HG02763 (cell line): ENCODE results near the gene SOCS7.

ENCODE experiments used
- ATAC-seq: cut with Tn5 transposase; IDR thresholded peaks from one replicate; pipeline ENCODE4 v1.9.1; 2021; ENCODE audit warnings: mild to moderate bottlenecking, moderate library complexity; ENCODE audit not compliant: unreplicated experiment

SOCS7 gene, protein sequence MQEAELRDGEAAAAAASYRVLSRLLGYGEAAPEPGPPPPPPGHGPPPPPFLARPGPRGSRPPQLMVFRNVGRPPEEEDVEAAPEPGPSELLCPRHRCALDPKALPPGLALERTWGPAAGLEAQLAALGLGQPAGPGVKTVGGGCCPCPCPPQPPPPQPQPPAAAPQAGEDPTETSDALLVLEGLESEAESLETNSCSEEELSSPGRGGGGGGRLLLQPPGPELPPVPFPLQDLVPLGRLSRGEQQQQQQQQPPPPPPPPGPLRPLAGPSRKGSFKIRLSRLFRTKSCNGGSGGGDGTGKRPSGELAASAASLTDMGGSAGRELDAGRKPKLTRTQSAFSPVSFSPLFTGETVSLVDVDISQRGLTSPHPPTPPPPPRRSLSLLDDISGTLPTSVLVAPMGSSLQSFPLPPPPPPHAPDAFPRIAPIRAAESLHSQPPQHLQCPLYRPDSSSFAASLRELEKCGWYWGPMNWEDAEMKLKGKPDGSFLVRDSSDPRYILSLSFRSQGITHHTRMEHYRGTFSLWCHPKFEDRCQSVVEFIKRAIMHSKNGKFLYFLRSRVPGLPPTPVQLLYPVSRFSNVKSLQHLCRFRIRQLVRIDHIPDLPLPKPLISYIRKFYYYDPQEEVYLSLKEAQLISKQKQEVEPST

DNA sequence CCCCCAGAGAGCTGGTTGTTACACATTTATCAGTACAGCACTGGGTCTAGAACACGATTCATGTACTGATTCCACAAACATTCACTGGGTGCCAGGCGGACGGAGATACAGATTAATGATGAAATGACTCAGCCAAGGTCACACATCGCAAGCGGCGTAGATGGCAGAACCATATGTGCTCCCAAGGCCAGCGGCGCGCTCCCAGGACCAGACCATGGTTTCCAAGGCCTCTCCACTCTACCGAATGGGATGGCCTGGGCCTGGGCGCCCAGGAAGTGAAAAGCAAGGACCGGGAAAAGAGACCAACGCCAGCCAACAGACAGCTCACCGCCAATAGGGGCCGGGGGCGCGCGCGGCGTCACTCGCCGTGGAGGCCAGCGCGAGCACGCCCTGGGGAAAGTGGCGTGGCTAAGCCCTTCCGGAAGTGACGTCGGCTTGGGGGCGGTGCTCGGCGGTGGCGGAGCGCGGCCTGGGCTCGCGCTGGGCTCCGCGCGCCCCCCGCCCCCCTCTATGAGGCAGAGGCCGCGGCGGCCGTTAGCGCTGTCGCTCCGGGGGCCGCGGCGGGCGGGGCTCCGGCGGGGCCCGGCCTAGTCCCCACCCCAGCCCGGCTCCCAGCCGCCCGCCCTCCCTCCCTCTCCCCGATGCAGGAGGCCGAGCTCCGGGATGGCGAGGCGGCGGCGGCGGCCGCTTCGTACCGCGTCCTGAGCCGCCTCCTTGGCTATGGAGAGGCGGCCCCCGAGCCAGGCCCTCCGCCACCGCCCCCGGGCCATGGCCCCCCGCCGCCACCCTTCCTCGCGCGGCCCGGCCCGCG is at the start of gene SOCS7:
Gene SOCS7 (plus strand): TSS at position 433 of the 811 bp plus-strand sequence. CDS start 209 bp downstream, at position 642.
- peak; percentile 88 for ATAC-seq

DNA sequence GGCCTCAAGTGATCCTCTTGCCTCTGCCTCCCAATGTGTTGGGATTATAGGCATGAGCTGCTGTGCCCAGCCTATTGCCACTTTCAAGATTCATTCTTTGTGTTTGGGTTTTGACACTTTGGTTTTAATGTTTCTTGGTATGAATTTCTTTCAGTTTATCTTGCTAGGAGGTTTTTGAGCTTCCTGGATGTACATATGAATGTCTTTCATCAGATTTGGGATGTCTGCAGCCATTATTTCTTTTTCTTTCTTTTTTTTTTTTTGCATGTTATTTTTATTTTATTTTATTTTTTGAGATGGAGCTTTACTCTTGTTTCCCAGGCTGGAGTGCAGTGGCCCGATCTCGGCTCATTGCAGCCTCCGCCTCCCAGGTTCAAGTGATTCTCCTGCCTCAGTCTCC is 36.1 kb upstream of the SOCS7 start:
- no peak for ATAC-seq

DNA sequence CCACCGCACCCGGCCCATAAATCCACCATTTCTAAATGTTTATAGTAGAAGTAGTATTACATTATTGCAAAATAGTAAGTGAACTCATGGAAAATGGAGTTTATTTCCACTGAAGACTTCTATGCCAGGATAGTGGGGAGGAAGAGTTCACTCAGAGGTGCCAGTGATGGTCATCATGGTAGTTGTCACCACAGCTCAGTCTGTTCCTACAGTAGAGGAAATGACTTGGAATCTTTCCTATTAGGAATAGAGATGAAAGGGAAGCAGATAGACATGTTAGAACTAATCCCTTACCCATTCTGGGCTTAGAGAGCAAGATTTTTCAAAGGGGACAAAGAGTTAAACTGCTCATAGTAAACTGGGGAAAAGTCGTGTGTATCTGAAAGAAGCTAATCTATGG is 34.6 kb upstream of the SOCS7 start:
- ATAC-seq: no peak

DNA sequence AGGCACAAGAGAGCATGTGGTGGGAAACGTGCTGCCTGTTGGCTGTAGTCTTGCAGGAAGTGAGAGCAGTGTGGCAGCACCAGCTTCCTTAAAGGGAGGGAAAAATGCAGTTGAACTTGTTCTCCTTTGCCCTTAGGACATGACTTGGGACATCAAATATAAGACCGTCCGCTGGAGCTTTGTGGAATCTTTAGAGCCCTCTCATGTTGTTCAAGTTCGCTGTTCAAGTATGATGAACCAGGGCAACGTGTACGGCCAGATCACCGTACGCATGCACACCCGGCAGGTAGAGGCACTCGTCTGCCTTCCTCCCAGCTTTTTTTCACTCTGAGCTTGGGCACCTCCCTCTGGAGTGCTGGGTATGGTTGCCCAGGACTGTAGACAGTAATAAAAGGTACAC is 31.2 kb upstream of the SOCS7 start:
- no peak for ATAC-seq

DNA sequence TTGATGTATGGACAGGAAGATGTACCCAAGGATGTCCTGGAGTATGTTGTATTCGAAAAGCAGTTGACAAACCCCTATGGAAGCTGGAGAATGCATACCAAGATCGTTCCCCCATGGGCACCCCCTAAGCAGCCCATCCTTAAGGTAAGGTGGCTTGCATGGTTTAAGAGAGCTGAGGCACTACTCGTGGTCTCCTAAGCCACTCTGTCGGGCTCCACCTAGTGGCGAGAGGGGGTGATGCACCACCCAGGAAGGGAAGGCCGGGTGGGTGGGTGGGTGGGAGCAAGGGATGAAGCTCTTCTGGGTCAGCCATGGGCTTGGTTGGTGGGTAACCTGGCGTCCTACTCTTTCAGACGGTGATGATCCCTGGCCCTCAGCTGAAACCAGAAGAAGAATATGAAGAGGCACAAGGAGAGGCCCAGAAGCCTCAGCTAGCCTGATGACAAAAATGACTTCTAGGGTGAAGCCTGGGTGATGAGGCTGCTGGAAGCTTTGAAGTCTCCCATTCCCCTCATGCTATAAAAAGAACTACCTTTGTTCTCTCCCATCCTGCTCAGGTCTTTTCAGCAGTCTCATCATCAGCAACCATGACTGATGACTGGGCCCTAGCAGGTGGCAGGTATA is 29.4 kb upstream of the SOCS7 start:
- no peak for ATAC-seq

DNA sequence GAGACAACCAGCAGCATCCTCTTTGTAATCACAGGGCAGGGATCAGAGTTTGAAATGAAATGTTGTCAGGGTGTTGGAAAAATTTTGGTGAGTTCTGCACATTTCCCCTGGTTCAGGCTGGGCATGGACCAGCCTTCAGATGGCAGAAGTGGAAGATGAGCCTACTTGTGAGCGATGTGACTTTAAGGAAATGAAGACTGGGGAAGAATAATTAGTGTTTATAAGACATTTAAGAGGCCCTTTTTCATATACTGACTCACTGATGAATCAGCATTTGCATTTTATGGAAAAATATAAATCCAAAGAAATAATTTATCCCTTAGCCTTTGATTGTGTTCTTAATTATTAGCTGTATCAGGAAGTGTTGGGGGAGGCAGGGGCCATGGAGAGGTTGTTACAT is 28.7 kb upstream of the SOCS7 start:
- ATAC-seq: no peak

DNA sequence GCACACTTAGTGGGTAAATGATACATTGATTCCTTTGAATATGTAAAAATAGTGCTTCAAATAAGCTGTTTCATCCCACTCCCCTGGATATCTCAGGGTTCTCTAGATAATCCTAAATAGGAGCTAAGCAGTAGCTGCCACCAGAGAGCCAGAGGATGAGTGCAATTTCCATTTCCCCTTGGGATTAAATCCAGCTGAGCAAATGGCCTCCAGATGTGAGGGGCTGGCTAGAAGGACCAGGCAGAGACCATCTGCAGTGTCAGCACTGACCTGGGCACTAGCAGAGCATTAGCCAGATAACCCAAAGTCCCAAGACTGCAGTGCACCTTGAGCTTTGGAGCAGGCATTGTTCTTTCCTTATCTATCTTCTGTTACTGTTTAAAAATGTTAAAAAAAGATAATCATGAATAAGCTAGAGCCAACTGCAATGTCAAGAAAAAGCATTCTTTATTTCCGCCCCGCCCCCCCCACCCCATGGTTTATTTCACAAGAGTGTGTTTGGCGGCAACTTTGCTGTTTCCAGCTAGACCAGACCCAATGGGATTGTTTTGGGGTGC is 27.4 kb upstream of the SOCS7 start:
- ATAC-seq: no peak

DNA sequence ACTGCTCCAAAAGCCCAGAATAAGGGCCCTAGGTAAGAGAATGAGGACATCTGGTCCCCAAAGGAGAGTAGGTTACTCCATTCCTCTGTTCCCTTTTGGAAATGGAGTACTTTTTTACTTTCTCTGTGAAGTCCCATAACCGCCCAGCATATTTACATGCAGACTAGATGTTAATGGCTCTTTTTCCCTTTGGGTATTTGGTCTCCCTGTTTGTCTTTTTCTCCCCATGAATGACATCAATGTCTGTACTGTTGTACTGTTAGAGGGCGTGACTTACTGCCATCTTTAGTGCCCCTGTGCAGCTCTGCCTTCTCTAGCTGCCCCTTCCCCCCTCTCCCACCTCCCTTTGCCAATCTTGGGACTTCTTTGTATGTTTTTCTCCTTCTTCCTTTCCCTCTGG is 26.9 kb upstream of the SOCS7 start:
- ATAC-seq: no peak

DNA sequence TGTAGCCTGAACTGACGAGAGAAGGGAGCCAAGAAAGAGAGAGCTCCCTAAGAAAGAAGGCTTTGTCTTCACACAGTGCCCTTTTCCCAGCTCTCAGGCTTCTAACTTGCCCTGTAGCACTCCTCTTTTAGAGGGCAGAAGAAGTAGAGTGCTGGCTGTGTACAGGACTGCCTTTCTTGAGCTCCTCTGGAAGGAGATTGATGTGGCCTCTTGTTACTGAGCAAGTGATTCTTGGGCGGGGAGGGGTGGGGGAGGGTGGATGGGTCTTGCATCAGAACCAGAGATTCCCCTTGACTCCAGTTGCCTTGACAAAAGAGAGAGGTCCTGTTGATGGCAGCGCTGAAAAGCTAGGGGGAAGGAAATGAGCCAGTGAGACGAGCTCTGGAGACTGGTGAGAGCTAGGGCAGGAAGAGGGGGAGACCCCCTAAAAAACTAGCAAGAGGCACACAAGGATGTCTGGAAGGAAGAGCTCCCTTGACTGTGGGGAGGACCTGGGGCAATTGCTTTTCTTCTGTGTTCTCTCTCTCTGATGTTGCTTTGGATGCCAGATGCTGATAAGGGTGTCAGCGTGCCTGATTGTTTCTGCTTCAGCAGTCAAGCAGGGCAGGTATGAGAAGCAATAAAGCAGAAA is 26.3 kb upstream of the SOCS7 start:
- no peak for ATAC-seq

DNA sequence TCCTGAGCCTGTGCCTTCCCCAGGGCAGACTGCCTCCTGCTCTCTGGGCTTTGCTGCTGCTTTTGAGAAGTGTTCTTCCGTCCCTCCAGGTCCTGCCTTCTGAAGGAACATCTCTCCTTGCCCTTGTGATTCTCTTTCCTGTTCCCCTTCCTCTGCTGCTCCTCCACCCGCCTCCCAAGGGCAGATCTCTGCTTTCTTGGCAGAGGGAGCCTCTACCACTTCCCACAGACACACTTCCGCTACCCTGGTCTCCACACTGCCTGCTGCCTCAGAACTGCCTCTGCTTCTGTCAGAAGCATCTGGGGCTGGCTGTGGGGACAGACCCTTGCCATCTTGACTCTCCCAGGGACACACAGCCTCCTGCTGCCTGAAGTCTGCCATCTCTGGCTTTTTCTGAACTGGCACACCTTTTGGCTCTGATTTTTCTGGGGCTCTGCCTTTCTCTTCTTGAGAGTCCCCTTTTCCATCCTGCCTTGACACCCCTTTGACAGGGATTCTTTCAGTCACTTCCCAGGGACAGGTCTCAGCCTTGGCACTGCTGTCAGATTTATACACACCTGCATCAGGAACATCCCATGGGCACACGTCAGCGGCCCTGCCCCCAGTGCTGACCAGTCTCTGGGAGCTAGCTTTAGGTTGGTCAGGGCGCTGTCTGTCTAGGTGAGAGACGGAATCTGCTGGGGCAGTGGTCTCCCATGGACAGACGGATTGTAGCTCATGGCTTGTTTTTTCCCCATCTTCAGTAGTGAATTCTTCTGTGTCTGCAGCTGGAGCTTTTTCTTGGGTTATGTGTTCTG is 24.4 kb upstream of the SOCS7 start:
- ATAC-seq: no peak

DNA sequence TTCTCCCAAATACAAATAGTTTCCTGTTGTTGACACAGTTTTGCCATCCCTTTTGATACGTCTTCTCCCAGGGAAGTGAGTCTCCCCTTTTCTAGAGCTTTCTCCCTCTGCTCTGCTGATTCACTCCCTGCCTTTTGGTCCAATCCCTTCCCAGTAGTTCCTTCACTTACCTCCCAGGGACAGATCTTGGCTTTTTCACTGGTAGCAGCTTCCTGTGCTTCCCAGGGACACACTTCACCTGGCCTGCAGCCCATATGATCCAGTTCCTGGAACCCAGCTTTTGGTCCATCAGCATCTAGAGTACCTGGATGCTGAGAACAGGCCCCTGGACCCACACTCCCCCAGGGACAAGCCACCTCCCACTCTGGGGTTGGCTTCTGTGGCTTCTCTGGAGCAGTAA is 23.7 kb upstream of the SOCS7 start:
- no peak for ATAC-seq

DNA sequence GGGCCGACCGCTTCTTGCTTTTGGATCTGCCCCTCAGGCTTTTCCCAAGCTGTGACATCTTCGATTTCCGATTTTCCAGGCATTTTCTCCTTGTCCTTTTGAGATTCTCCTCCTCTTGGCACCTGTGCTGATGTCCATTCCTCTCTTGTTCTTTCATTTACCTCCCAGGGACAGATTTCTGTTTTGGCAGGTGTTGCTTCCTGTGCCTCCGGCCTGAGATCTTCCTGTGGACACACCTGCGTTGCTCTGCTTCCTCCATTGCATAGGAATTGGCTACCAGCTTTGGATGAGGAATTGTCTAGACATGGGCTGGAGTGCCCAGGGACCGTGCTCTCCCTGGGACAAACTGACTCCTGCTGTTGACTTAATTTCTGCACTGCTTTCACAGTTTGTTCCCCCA is 23.0 kb upstream of the SOCS7 start:
- ATAC-seq: no peak

DNA sequence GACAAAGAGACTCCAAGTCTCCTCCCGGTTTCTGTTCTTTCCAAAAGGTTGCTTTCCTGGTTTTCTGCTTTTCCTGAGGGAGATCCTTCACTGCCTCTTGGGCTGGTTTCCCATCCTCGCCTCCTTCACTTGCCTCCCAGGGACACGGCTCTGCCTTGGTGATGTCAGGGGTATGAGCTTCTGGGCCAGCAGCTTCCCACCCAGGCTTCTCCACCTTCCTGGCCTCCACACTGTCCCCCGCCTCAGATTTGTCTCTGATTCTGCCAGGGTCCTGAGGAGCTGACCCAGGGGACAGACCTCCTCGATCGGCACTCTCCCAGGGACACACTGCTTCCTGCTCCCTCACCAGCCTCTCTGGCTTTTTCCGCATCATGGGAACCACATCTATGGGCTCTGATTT is 22.4 kb upstream of the SOCS7 start:
- ATAC-seq: no peak

DNA sequence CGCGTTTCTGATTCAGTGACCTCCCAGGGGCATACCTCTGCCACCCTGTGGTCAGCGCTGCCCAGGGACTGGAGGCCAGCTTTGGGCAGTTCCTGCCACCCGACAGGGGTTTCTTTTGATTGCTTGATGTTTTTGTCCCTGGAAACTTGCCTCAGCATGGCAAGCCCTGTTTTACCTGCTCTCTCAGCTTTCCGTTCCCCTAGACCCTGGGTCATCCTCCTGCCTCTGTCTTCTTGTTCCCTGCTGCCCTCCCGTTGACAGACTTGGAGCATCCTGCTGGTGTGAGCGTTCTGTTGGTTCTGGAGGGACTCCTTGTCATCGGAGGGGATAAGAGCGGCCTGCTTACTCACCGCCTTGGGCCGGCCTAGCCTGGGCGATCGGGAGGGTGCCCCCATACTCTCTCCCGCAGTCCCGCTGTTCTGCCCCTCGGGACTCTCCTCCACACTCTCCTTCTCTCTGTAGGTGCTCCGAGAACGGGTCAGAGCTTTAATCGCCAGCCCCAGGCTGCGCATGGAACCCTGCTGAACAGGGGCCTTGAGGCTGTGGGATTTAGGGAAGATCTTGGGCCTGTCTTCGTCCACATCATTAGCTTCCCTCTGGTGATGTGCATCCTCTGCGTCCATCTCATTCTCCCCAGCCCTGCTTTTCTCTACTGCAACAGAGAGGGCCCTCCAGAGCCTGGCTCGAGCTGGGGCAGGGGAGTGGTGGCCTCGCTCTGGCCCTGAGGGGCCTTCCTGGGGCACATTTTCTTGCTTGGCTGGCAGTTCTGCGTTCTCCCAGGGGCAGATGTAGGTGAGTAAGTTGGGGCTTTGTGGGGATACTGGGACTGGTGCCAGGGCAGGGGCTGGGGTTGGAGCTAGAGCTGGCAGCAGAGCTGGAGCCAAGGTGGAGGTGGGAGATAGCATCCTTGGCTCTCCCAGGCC is 21.6 kb upstream of the SOCS7 start:
- ATAC-seq: no peak

DNA sequence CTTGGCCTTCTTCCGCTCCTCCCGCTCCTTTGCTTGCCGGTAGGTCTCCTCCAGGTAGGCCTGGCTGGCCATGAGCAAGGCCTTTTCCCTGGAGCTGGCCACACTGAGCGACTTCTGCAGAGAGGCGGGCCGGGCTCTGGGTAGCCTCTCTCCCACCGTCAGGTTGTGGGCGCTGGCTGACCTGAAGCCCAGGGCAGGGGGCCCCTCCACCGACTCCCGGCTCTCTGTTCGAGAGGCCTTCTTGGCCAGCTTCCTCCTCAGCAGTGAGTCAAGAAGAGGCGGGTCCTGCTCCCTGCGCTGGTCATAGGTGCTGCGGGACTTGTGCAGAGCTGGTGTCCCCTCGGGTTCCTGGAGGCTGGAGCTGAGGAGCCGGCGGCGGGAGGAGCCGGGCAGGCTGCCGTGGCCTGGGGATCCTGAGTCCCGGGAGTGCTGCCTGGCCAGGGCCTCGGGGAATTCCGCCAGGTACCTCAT is 20.7 kb upstream of the SOCS7 start:
- ATAC-seq: no peak

DNA sequence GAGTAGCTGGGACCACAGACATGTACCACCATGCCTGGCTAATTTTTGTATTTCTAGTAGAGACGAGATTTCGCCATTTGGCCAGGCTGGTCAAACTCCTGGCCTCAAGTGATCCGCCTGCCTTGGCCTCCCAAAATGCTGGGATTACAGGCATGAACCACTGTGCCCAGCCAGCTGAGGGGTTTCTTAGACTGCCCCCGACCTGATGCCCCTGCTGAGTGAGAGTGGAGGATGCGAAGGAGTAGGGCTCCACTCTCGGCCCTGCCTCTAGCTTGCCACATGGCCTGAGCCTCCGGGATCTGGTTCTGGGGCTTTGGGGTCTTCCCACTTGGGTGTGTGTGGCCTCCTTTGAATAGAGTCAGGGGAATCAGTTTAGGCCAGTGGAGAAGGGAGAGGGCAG is 18.9 kb upstream of the SOCS7 start:
- no peak for ATAC-seq

DNA sequence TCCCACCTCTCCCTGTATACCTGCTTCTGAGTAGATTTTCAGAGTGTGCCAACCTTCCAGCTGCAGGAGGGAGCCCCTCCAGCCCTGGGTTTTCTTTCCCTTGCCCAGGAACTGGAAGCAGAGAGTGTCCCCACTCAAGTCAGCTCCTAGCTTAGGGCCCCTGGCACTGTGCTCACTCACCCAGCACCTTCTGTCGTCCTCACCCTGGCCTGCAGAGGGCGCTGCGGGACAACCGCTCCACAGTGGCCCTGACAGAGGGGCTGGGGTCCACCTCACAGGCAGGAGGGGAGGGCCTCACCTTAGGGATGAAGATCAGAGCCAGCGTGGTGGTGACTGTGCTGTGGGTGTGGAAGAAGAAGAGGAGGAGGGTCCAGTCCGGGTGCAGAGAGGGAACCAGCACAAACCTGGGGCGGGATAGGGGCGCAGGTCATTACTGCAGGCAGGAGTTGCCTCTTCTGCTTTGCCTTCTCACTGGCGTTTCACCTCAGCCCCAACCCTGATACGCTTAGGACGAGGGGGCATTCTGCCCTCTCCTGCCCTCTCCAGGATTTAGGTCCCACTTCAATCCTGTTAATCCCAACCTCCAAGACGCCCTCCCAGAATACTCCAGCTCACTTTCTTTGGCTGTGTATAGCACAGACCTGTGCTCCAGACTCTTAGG is 17.9 kb upstream of the SOCS7 start:
- ATAC-seq: no peak
